ENCODE results near the gene CACHD1.

GRCh38 chr1:64505944-64506655, 36.2 kb downstream of the CACHD1 start:
- TF ChIP-seq POLR2A (IDR thresholded peaks at IDR 0.05) = no peak
- TF ChIP-seq, protein P1, sequence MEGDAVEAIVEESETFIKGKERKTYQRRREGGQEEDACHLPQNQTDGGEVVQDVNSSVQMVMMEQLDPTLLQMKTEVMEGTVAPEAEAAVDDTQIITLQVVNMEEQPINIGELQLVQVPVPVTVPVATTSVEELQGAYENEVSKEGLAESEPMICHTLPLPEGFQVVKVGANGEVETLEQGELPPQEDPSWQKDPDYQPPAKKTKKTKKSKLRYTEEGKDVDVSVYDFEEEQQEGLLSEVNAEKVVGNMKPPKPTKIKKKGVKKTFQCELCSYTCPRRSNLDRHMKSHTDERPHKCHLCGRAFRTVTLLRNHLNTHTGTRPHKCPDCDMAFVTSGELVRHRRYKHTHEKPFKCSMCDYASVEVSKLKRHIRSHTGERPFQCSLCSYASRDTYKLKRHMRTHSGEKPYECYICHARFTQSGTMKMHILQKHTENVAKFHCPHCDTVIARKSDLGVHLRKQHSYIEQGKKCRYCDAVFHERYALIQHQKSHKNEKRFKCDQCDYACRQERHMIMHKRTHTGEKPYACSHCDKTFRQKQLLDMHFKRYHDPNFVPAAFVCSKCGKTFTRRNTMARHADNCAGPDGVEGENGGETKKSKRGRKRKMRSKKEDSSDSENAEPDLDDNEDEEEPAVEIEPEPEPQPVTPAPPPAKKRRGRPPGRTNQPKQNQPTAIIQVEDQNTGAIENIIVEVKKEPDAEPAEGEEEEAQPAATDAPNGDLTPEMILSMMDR (IDR thresholded peaks at IDR 0.05) = no peak
- no peak for TF ChIP-seq POLR2AphosphoS5 (IDR thresholded peaks at IDR 0.05)

Measured in gastroesophageal sphincter (tissue), 3 donors.